Left lobe of liver (tissue), 2 donors: Measurements from ENCODE around the gene NUP153. TPM values are rescaled to one million over a fixed set of nuclear protein-coding genes. Genes with fewer than 3 reads are reported as not detected.

Experiments
- ATAC-seq: fragments of 200-7000 bp; cut with Tn5 transposase; one replicate; pipeline ENCODE4 v1.9.1; 2020; ENCODE audit warnings: mild to moderate bottlenecking, moderate library complexity
- DNase-seq: peaks from one replicate; pipeline ENCODE4 v3.0.0-alpha.2; 2020; ENCODE audit warnings: low spot score
- total RNA-seq: library from RNA; stranded (reverse); gene quantifications from one replicate; pipeline ENCODE4 v1.2.1, GENCODE V29; 2021
- donor health status: DM: no; HTN: no; CAD: no; lungs with moderate emphysema.
- donor health status: DM: no; HTN: yes; CAD: no.

Gene NUP153
- total RNA-seq, 1 donor from 2014 or later: 13.5 TPM

GRCh38 chr6:17574866-17575560 lies 131.7 kb downstream of the NUP153 start:
- ATAC-seq (peak; percentile 56), DNase-seq (no peak)

- no peak for ATAC-seq
Observed at GRCh38 chr6:17565399-17565798, 141.3 kb downstream of the NUP153 start.

More at GRCh38 chr6:17565399-17565798, 141.3 kb downstream of the NUP153 start:
- no peak for DNase-seq

Other genes with a start within 250 kb of the NUP153 start
- gene FAM8A1, start 106.6 kb downstream of the NUP153 start, total RNA-seq: 42.0 TPM